NCI-H1694 (cell line): ENCODE measurements around the gene IL2RA.
"Not testable (repeated sequence)": the region's sequence is repeated elsewhere in the genome, so short reads cannot be mapped to it uniquely, and the experiment has no call there.

Source experiments
- DNase-seq: peaks from one replicate; lab custom pipeline; 2025; lab: John Stamatoyannopoulos, UW

IL2RA gene

DNA sequence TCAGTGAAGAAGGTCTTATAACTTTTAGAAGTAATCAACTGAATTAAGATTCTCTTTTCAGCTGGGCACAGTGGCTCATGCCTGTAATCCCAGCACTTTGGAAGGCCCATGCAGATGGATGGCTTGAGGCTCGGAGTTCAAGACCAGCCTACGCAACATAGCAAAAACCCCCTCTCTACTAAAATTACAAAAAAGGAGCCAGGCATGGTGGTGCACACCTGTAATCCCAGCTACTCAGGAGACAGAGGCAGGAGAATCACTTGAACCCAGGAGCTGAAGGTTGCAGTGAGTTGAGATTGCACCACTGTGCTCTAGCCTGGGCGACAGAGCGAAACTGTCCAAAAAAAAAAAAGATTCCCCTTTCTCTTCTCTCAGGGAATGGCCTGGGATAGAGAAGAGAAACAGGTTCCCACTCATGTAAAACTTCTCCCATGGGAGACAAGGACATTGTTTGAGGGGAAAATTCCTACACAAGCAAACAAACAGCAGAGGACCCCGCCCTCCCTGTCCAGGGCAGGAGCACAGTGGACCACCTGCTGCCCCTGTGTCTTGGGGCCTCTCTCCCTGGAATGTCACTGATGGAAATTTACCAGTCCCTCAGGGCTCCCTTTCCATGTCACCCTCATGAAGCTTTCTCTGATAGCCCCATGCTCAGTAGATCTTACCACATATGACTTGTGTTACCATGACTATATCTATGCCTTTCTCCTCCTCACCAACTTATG is 5.6 kb downstream of the IL2RA start:
- no peak for DNase-seq

DNA sequence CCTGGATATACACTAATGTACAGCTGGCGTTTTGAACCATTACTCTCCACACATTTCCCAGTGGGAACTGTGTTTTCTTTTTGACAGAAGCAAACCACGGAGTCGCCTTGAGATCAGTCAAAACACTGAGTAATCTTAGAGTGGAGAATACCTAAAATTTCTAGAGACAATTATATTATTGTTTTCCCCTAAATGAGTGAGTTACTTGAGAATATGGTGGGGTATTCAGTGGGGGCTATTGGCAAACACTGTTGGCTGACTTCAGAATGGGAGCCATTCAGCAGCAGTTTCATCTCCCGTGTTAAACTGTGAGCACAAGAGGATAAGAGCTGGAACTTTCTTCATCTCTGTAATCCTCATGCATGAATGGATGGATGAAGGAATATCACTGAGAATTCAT is 6.2 kb downstream of the IL2RA start:
- no peak for DNase-seq

DNA sequence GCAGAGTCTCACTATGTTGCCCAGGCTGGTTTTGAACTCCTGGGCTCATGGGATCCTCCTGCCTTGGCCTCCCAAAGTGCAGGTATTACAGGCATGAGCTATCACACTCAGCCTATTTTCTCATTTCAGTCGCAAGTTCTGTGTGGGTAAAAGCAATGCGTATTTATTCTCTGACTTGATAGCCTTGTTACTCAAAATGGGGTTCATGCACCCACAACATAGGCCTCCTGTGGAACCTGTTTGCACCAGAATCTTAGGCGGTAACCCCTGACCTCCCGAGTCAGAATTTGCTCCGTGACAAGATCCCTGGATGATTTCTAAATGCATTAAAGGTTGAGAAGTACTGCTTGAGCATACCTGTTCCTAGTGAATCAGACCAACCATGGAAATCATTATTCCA is 7.3 kb downstream of the IL2RA start:
- DNase-seq = no peak

DNA sequence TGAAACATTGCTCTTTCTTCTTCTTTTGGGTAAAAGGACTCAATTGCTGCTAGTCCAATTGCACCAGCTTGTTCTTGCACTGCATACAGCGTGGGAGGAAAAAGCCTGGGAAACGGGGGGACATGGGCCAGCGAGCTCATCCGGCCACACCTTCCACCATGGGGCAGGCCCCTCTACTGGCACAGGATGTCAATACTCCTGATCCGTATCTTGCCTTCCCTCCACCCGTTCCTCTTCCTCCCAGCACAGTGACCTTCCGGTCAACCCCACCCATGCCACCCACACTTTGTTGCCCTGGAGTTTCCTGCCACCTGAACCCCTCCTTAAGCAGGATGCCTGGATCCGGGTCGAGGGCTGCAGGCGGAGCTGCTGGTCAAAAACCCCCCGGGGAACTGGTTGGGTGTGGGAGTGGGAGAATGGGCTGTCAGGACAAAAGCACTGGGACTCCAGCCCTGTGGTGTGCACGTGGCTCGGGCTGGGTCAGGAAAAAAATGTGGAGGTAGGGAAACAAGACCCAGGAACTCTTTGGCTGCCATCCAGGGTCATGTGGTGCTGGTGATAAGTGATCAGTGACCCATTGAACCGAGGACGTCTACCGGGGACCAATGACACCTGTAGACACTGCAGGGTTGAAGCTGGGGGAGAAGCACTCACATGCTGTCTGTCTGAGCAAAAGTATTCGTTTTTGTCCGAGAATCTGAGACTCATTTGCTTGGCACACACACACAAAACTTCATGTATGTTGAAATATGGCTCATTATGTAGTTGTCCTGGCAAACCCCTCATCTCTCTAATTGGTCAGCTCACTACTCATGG is 8.1 kb downstream of the IL2RA start:
- DNase-seq = no peak

DNA sequence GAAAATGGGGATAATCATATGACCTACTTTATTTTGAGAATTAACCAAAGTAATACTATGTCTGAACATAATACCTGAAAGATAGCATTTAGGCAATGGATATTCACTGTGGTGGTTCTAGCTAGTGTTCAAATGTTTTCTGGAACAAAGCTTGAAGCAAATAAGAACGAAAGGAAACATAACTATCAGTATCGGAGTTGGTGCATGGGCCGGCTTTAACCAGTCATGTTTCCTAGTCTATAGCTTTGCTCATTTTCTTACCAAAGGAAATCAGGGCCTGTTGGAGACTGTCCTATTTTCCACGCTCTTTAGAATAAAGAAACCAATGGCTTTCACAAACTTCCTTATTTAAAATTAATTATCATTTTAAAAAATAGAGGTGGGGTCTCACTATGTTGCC is 8.9 kb downstream of the IL2RA start:
- no peak for DNase-seq

DNA sequence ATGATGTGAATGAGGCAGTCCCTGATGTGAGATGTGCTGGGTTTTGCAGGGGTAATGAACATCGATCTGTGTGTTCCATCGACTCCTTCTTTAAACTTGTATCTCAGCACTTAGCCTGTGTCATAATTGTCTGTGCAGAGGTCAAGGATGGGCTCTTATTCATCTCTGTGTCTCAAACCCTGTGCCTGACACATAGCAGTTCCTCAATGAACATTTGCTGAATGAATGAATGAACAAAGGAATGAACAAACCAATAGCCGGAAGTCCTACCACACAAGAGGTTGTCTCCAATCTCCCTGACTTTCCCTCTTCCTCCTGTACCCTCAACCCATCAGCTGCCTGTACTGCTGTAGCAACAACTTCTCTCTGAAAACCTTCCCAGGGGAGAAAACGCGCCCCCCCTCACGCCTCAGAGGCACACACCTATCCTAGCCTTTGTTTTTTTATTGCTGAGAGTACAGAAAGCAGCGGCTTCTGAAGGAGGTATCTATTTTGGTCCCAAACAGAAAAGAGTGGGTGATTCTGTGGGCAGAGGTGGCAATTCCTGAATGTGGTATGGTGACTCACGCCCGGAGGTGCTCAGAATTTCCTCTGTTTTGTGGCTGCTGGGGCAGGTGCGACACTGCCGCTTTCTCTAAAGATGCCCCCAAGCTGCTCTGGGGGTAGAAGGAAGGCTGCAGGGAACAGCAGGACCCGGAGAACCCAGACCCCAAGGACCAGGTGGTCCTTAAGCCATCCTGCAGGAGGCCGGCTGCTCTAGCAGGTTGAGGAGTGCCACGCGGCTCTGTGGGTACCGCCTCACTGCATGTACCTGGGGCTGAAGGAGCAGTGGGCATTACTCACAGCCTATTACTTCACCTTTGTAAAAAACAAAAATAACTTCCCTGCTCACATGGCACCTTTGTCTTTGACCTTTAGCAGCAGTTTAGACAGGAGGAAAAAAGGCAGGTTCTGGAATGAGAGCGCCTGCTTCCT is 9.6 kb downstream of the IL2RA start:
- DNase-seq = no peak

DNA sequence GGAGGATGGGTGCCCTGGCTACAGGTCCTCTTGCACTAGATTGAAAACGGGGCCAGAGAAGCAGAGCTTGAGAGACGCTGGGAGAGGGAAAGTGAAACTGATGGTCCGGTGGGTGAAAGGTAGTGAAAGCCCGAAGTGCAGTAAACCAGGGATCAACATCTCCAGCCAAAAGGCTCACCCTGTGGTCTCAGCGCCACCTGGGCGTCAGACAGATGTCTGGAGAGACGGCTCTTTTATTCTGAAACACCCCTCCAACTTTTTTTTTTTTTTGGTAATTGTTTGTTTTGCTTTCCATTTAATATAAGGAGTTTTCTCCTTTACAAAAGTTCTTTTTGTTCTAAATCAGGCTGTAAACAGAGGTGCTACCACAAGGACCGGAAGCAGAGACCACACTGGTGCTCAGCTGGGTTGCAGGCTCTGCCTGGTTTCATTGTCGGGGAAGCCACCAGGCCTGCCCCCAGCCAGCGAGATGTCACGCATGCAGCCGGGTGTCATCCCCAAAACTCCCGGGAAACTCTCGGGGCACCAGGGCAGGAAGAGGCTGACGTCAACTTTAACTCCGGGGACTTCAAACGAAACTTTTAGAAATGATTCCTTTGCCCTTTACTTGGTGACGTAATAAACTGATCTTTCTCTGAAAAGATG is 11.2 kb downstream of the IL2RA start:
- DNase-seq = no peak

DNA sequence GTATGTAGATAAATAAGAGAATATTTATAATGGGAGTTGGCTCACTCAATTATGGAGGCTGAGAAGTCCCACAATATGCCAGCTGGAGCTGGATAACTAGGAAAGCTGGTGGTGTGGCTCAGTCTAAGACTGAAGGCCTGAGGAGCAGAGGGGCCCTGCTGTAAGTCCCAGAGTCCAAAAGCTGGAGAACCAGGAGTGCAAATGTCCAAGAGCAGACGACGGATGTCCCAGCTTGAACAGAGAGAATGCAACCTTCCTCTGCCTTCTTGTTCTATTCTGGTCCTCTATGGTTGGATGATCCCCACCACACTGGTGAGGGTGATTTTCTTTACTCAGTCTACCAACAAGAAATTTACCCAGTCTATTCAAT is 13.2 kb downstream of the IL2RA start:
- DNase-seq = no peak

DNA sequence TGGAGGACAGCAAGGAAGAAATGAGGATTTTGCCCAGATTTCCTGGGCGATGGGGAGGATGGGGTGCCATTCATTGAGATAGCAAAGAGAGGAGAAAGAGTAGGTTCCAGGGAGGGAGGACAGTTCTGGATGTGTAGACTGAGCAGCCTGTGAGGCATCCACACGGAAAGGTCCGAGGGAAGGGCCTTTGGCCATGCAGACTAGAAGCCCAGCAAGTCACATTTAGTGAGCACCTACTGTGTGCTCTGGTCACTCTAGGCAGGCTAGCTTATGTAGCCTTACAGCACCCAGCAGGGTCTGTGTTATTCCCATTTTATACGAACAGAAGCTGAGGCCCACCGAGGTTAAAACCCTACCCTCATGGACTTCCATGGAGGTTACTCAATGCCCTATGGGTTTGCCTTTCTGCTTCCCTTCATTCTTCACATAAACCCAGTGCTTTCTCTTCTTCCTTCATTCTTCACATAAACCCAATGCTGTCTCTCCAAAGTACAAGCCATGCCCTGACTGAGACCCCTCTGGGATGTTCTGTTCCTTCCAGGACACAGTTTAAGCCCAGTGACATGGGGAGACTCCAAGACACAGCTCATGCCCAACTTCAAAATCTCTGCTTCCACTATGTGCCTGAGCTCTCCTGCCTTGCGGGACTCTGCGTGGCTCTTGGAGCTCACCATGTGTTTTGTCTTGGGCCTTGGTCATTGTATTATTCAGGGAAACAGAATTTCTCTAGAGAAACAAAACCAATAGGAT is 13.7 kb downstream of the IL2RA start:
- DNase-seq = no peak

DNA sequence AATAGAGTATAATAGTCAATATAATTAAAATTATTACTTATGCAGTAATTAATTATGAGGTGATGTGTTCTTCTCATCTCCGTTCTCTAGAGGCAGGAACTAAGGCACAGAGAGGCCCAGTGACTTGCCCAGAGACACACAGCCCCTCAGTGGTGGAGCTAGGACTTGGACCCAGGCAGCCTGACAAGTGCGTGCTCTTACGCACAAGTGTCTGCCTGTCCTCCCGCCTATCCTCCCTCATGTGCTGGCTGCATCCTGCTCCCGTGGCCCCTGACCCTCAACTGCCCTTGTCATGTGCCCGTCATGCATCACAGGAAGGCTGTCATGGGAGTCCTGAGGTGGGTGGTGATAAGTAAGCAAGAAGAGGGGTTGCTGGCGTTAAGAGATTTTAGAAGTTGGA is 14.3 kb downstream of the IL2RA start:
- no peak for DNase-seq

DNA sequence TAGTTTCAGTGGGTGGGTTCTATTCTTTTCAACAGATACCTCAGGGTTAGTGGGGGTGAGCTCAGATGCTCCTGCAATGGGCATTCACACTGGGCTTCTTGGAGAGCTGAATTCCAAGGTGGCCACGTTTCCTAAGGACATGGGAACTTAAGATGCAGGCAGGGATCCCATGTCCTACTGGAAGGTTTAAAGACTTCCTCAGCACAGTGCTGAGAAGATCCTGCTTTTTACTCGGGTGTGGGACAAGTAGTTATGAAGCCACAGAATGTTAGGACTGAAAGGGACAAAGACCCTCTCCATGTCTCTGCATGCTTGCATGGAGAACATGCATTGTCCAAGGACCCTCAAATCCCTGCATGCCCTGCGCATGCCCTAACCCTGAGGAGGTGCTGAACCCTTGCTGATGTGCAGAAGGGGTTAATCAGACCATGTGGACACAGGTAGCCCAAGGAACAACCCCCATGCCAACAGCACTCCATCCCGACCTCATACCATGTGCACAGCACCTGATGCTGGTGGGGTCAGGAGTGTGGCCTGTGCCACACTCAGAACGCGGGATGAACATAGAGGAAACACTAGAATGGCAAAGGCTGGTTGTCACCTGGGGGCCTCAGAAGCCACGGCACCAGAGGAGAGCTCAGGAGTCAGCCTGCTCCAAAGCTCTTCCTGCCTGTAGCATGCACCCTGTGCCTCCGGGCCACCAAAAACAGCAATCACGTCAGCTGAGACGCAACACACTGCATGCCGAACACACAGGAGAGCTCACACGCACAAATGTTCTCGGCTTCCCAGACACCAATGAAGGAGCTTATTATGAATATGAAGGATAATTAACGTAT is 15.2 kb downstream of the IL2RA start:
- DNase-seq = no peak

DNA sequence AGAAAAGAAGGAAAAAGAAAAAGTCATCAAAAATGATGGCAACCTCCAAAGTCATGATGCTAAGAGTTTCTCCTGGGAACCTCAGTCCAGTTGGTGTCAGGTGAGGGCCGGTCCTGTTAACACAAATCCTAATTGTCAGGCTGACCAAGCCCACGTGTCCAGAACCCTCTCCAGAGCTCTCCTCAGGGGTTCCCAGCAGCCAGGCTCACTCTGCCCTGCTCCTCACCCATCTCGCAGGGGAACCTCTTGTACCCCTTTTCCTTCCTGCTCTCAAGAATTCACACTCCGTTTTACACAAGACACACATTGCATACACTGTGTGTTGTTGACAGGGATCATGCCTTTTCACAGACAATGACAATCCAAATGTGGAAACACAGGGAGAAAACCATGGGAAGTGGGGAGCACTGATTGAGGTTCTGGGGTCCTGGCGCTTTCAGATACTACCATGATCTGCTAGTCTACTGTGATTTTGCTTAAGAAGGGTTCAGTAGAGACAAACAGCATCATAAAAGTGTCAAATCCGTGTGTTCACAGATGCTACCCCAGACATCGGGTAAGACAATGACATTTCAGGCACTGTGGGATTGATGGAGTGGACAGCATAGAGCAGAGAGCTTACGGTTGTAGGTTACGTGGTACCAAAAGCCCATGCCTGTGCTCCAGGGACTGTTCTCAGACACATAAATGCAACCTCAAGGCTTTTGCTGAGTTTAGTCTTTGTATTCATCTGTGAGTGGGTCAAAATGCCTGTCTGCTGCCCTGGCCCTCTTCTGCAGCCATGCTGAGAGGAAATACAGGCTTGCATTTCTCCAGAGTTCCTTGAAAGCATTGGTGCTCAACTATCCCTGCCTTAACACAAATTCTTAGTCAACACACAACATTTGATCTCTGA is 16.0 kb downstream of the IL2RA start:
- DNase-seq = no peak

DNA sequence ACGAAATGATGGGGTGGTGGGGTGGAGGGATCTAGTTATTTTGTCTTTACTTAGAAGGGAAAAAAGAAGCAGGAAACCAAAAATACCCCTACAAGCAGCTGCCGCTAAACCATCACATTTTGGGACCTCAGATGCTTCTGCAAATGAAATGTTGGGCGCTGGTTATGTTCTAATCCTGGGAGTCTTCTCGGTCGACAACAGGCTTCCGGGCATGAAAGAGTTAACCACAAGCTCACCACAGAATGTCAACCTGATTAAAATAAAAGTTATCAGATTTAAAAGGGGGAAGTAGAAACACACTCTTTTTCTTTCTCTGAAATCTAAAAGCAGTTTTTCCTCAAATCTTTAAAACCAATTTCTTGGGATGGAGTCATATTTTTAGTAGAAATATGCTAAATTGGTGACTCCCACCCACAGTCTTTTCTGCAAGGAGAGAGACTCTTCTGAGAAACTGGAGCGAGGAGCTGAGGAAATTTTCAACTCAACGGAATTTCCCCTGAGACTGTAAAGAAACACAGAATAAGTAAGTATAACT is 16.8 kb downstream of the IL2RA start:
- DNase-seq = no peak

DNA sequence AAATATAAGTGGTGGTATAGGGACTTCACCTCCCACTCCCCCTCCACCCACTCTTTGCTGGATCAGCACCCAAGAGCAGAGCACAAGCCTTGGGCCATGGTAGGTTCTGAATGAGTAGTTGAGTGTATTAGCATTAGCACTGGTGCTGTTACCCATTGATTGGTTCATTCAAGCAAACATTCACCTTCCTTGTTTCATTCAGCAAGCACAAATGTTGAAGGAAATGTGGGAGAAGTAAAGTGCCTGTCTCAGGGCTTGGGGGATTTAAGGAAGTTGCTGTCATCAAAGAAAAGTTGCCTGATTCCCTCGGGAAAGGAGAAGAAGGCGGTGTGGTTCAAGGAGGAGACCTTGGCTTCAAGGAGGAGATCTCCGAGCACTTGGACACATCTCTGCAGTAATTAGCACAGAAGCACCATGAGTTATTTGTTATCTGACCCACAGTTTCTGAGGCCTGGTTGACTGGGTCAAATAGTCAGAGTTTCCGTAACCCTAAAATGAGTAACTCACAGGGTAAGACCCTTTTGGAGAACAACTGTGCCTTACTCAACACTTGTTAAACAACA is 17.3 kb downstream of the IL2RA start:
- DNase-seq = no peak

DNA sequence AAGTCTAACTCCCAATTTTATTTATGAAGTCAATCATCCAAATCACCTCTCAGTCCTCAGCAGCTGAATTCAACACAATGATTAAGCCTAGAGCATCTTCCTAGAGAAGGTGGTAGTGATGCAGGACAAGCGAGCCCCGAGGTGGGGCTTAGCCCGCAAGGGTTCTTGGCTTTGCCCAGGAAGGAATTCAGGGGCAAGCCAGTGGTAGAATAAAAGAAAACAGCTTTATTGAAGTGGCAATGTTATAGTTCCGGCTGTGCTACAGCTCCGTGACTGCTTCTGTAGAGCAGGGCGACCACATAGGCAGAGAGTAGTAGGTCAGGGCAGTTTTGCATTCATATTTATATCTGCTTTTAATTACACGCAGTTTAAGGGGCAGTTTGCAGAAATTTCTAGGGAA is 18.1 kb downstream of the IL2RA start:
- no peak for DNase-seq

DNA sequence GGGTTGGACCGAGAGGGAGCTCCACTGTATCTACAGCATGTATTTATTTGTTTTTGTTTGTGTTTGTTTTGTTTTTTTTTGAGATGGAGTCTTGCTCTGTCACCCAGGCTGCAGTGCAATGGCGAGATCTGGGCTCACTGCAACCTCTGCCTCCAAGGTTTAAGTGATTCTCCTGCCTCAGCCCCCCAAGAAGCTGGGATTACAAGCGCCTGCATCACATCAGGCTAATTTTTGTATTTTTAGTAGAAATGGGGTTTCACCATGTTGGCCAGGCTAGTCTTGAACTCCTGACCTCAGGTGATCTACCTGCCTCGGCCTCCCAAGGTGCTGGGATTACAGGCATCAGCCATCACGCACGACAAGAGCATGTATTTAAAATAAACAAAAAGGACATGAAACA is 18.8 kb downstream of the IL2RA start:
- not testable (repeated sequence) for DNase-seq

DNA sequence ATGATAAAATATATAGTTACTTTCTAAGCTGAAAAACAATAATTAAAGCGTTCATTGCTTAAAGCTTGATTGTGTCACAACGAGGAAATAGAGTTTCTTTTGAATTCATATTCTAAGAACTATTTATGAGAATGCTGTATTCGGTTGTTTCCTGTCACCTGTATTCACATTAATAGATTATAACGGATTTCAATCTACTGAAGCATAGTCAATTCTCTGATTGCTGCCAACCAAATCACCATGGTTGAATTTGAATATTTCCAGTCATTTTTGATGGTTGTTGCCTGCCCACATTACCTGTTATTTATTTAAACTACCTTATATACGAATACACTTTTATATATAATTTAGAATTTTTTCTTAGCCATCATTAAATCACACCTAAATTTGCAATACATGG is 22.0 kb downstream of the IL2RA start:
- no peak for DNase-seq

DNA sequence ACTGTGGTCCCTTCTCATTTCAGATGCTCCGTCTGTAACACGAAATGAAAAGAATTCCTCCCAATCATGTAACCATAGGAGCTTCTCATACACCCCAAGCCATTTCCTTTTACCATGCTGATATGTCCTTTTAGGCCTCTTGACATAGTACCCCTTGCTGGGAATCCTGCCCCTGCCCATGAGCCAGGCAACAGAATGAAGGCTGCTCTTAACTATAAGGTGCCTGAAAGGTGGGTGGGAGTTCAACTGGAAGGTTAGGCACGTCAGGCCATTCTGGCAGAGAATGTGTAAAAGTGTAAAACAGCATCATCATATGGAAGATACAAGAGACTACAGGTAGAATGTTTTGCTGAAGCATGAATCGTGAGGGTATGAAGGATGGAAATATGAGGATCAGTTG is 22.5 kb downstream of the IL2RA start:
- no peak for DNase-seq
